GM23338 (cell line): Measurements from ENCODE around the gene PLEKHM2.

Experiments used
- CREB1 ChIP-seq: fragments of 250-450 bp; sonication (Bioruptor Pico); IDR thresholded peaks from 2 replicates; pipeline ENCODE4 v1.5.0; 2020; ENCODE audit warnings: low read depth, mild to moderate bottlenecking, moderate library complexity
- CTCF ChIP-seq, 2 experiments: fragments of 200-600 bp in 1 of 2; sonication (generic) in 1 of 2; conservative IDR thresholded peaks; 2 replicates each; pipeline versions ENCODE4 v1.5.1 to v1.6.1; 2016 to 2017; ENCODE audit warnings: antibody characterized with exemption in 2 of 2, low read depth in 2 of 2, mild to moderate bottlenecking in 2 of 2, moderate library complexity in 1 of 2
- EZH2 ChIP-seq: fragments of 200-600 bp; sonication (generic); IDR thresholded peaks from one replicate; pipeline ENCODE4 v1.8.0; 2017; ENCODE audit warnings: antibody characterized with exemption, mild to moderate bottlenecking, low read depth; ENCODE audit not compliant: unreplicated experiment
- EZH2phosphoT487 ChIP-seq: fragments of 200-600 bp; sonication (generic); IDR thresholded peaks from one replicate; pipeline ENCODE4 v1.8.1; 2018; ENCODE audit warnings: antibody characterized with exemption; ENCODE audit not compliant: unreplicated experiment
- JUNB ChIP-seq: IDR thresholded peaks from one replicate; pipeline ENCODE4 v1.6.1; 2016; ENCODE audit warnings: antibody characterized with exemption; ENCODE audit not compliant: unreplicated experiment
- POLR2AphosphoS5 ChIP-seq: IDR thresholded peaks from 2 replicates; pipeline ENCODE4 v1.6.1; 2016; ENCODE audit warnings: antibody characterized with exemption, low read depth
- REST ChIP-seq: IDR thresholded peaks from one replicate; pipeline ENCODE4 v1.6.1; 2018; ENCODE audit warnings: antibody characterized with exemption; ENCODE audit not compliant: unreplicated experiment
- ZNF114 ChIP-seq: fragments of 250-450 bp; sonication (Bioruptor Pico); IDR thresholded peaks from 2 replicates; pipeline ENCODE4 v1.5.0; 2020; ENCODE audit warnings: mild to moderate bottlenecking, moderate library complexity

DNA sequence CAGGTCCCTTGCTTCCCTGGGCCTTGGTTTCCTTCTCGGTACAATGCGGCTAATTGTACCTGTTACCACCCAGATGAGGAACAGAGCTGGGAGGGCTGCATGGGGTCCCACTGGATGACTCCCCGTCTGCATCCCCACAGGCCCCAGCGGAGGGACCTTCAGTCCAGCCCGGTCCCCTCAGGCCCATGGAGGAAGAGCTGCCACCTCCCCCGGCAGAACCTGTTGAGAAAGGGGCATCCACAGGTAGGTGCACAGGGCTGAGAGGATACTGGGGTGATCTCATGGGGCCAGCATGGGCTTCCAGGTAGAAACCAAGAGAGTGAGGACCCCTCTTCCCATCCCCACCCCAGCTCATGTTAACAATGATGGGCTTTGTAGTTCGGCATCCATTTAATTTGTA is 84.3 kb downstream of the PLEKHM2 start:
- TF ChIP-seq EZH2 (no peak), EZH2phosphoT487 (no peak), CTCF (conservative IDR thresholded peaks at IDR 0.05; ENCODE audit: low read depth in 2 of 2) (no peak), REST (no peak), CREB1 (no peak), ZNF114 (CRISPR knock-in tag) (no peak), POLR2AphosphoS5 (no peak), JUNB (no peak)
